Thyroid gland (tissue), 4 donors: ENCODE results near the gene OR9K2.

Experiments
- CTCF ChIP-seq, 6 experiments: fragments of 200-600 bp in 3 of 6; fragments of 450-650 bp in 3 of 6; sonication (generic) in 3 of 6; IDR thresholded peaks; one replicate each; pipeline ENCODE4 v1.5.1; 2016 to 2019; ENCODE audit warnings: antibody characterized with exemption in 6 of 6, mild to moderate bottlenecking in 2 of 6, inconsistent platforms in 1 of 6, moderate library complexity in 1 of 6
- POLR2A ChIP-seq, 2 donors: fragments of 450-650 bp; IDR thresholded peaks; one replicate each; pipeline ENCODE4 v1.6.1; 2017; ENCODE audit warnings: antibody characterized with exemption in 2 of 2, mild to moderate bottlenecking in 2 of 2, moderate library complexity in 1 of 2

- TF ChIP-seq CTCF (IDR thresholded peaks at IDR 0.05) (no peak), POLR2A (IDR thresholded peaks at IDR 0.05) (no peak)
Observed at GRCh38 chr12:55132816-55133215, 6.6 kb downstream of the OR9K2 start.
